ENCODE data around the gene EEF1G.

GRCh38 chr11:62540804-62541701, 32.6 kb downstream of the EEF1G start:
- TF ChIP-seq EZH2phosphoT487 (IDR thresholded peaks at IDR 0.05; ENCODE audit: borderline replicate concordance, low read depth, low read length): no peak
- TF ChIP-seq, protein P1, sequence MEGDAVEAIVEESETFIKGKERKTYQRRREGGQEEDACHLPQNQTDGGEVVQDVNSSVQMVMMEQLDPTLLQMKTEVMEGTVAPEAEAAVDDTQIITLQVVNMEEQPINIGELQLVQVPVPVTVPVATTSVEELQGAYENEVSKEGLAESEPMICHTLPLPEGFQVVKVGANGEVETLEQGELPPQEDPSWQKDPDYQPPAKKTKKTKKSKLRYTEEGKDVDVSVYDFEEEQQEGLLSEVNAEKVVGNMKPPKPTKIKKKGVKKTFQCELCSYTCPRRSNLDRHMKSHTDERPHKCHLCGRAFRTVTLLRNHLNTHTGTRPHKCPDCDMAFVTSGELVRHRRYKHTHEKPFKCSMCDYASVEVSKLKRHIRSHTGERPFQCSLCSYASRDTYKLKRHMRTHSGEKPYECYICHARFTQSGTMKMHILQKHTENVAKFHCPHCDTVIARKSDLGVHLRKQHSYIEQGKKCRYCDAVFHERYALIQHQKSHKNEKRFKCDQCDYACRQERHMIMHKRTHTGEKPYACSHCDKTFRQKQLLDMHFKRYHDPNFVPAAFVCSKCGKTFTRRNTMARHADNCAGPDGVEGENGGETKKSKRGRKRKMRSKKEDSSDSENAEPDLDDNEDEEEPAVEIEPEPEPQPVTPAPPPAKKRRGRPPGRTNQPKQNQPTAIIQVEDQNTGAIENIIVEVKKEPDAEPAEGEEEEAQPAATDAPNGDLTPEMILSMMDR (conservative IDR thresholded peaks at IDR 0.05; ENCODE audit: low read length): no peak

Measured in OCI-LY7 (cell line).